HepG2 (cell line): Measurements from ENCODE around the gene NEDD4L. TPM values are rescaled to one million over a fixed set of nuclear protein-coding genes. Genes with fewer than 3 reads are reported as not detected.

Source experiments
- ATAC-seq: fragments of 200-7000 bp; cut with Tn5 transposase; 3 replicates; pipeline ENCODE4 v1.9.1; 2020; ENCODE audit warnings: mild to moderate bottlenecking, moderate library complexity
- BruUV-seq: library from RNA; stranded (reverse); fragments of 400-500 nt; replicated peaks from 2 replicates; lab custom pipeline; 2021; lab: Mats Ljungman, UMichigan
- CTCF ChIA-PET: fragments of 300-600 bp; formaldehyde crosslinking; extraction: SDS; loops from one replicate; lab custom pipeline; 2021; ENCODE audit warnings: low total read pairs, inconsistent platforms, low intra/inter-chr PET ratio; lab: Yijun Ruan, JAX
- POLR2A ChIA-PET: fragments of 350-600 bp; sonication (Branson Sonifier 250); formaldehyde crosslinking; loops from one replicate; lab custom pipeline; 2020; ENCODE audit warnings: antibody characterized with exemption, inconsistent platforms; lab: Yijun Ruan, JAX
- DNase-seq: peaks from one replicate; pipeline ENCODE4 v3.0.0-alpha.2; 2015; ENCODE audit warnings: low spot score
- FAIRE-seq: peaks from 3 replicates; lab custom pipeline; 2011; peaks lifted over from hg19 to GRCh38; lab: Jason Lieb, UNC
- H2AFZ ChIP-seq: one replicate; pipeline ENCODE4 v1.6.1; 2011; ENCODE audit warnings: low read length, inconsistent platforms
- H3K27ac ChIP-seq: fragments of 300-600 bp; 3 replicates; pipeline ENCODE4 v1.8.0; 2011; ENCODE audit warnings: mixed run types, mild to moderate bottlenecking, mixed read lengths, low read length, inconsistent platforms; ENCODE audit not compliant: insufficient read depth; ENCODE audit errors: extremely low read length
- H3K27me3 ChIP-seq, 2 experiments: fragments of 200-600 bp in 1 of 2; 2 replicates in 1 of 2; 3 replicates in 1 of 2; pipeline versions ENCODE4 v1.6.0 to v1.8.0; 2011; ENCODE audit warnings: low read length in 2 of 2, mild to moderate bottlenecking in 2 of 2, moderate library complexity in 2 of 2, inconsistent platforms in 1 of 2; ENCODE audit not compliant: insufficient read depth in 2 of 2, control insufficient read depth in 1 of 2
- H3K36me3 ChIP-seq, 2 experiments: fragments of 200-600 bp in 1 of 2; replicated peaks in 1 of 2; 2 replicates in 1 of 2; 3 replicates in 1 of 2; pipeline versions ENCODE4 v1.5.1 to v1.8.0; 2011; ENCODE audit warnings: low read length in 2 of 2, inconsistent platforms in 1 of 2; ENCODE audit not compliant: insufficient read depth in 2 of 2, control insufficient read depth in 1 of 2
- H3K4me1 ChIP-seq: 2 replicates; pipeline ENCODE4 v1.5.1; 2012; ENCODE audit warnings: low read length, inconsistent platforms; ENCODE audit not compliant: insufficient read depth
- H3K4me2 ChIP-seq: 2 replicates; pipeline ENCODE4 v1.6.0; 2011; ENCODE audit warnings: low read depth, low read length, inconsistent platforms
- H3K4me3 ChIP-seq, 3 experiments: fragments of 200-600 bp in 1 of 3; sonication (generic), shearing (Covaris generic) in 1 of 3; replicated peaks in 1 of 3; 2 replicates each; pipeline ENCODE4 v1.5.1; 2011 to 2016; ENCODE audit warnings: low read length in 3 of 3, inconsistent platforms in 2 of 3, low read depth in 2 of 3, mild to moderate bottlenecking in 2 of 3, control low read depth in 1 of 3, mixed read lengths in 1 of 3; ENCODE audit not compliant: insufficient read depth in 1 of 3
- H3K79me2 ChIP-seq: one replicate; pipeline ENCODE4 v1.6.1; 2011; ENCODE audit warnings: low read length, inconsistent platforms; ENCODE audit not compliant: insufficient read depth
- H3K9ac ChIP-seq: 2 replicates; pipeline ENCODE4 v1.6.0; 2011; ENCODE audit warnings: mild to moderate bottlenecking, low read depth, low read length, inconsistent platforms; ENCODE audit not compliant: insufficient read depth
- H3K9me3 ChIP-seq: 2 replicates; pipeline ENCODE4 v1.5.1; 2012; ENCODE audit warnings: mild to moderate bottlenecking, low read length
- H4K20me1 ChIP-seq: 2 replicates; pipeline ENCODE4 v1.6.0; 2011; ENCODE audit warnings: inconsistent platforms, mild to moderate bottlenecking, low read length, moderate library complexity; ENCODE audit not compliant: insufficient read depth
- CEBPB ChIP-seq: IDR thresholded peaks from 2 replicates; pipeline ENCODE4 v1.6.1; 2011; ENCODE audit warnings: low read depth, low read length, improper control_type of control experiment, borderline replicate concordance
- CEBPG ChIP-seq: IDR thresholded peaks from 2 replicates; pipeline ENCODE4 v1.6.1; 2016
- HNRNPH1 ChIP-seq: fragments of 200-400 bp; formaldehyde crosslinking; optimal IDR thresholded peaks from 2 replicates; pipeline ENCODE3; 2017; ENCODE audit warnings: mild to moderate bottlenecking, low read depth, low read length
- JDP2 ChIP-seq: sonication (generic); formaldehyde crosslinking; IDR thresholded peaks from 2 replicates; pipeline ENCODE4 v1.8.1; 2022; ENCODE audit warnings: missing genetic modification reagents, borderline replicate concordance
- KLF9 ChIP-seq: IDR thresholded peaks from 2 replicates; pipeline ENCODE4 v1.6.1; 2016; ENCODE audit warnings: low read depth
- MEIS2 ChIP-seq: sonication (generic); formaldehyde crosslinking; IDR thresholded peaks from 2 replicates; pipeline ENCODE4 v1.9.0; 2021; ENCODE audit warnings: mild to moderate bottlenecking, missing genetic modification reagents
- ONECUT2 ChIP-seq: sonication (generic); formaldehyde crosslinking; IDR thresholded peaks from 2 replicates; pipeline ENCODE4 v1.4.0; 2020; ENCODE audit warnings: missing genetic modification reagents
- SP140L ChIP-seq: sonication (generic); formaldehyde crosslinking; IDR thresholded peaks from 2 replicates; pipeline ENCODE4 v1.4.0; 2020; ENCODE audit warnings: missing genetic modification reagents, borderline replicate concordance
- ZNF260 ChIP-seq: sonication (generic); formaldehyde crosslinking; IDR thresholded peaks from 2 replicates; pipeline ENCODE4 v1.4.0; 2020; ENCODE audit warnings: missing genetic modification reagents, low read depth, mild to moderate bottlenecking, borderline replicate concordance
- ZNF3 ChIP-seq: IDR thresholded peaks from 2 replicates; pipeline ENCODE4 v1.7.0; 2017; ENCODE audit warnings: inconsistent platforms
- ZNF546 ChIP-seq: sonication (generic); formaldehyde crosslinking; conservative IDR thresholded peaks from 2 replicates; pipeline ENCODE4 v1.8.1; 2023; ENCODE audit warnings: mild to moderate bottlenecking, missing genetic modification reagents
- ZNF75D ChIP-seq: sonication (generic); formaldehyde crosslinking; IDR thresholded peaks from 2 replicates; pipeline ENCODE4 v1.8.1; 2023; ENCODE audit warnings: missing genetic modification reagents, mild to moderate bottlenecking, borderline replicate concordance
- whole genome bisulfite sequencing: methylation state at CpG from one replicate; pipeline ENCODE4 v1.1.6; 2017; ENCODE audit warnings: low lambda C conversion rate; 5-methylcytosine and 5-hydroxymethylcytosine counted together
- in situ Hi-C: cut with HindIII; loops from 2 replicates; pipeline ENCODE4 v1.10.0; 2017; ENCODE audit warnings: low pct_unique_long_range_greater_than_20kb; ENCODE audit not compliant: extremely low pct_ligation_motif_present
- intact Hi-C: fragments of 100-400 bp; cut with micrococcal nuclease; formaldehyde crosslinking; loops from one replicate; pipeline ENCODE4 v1.10.0; 2022; ENCODE audit not compliant: unreplicated experiment
- polyA plus RNA-seq, 8 experiments: library from polyadenylated mRNA; depleted of rRNA in 3 of 8; stranded (reverse) in 7 of 8; unstranded in 1 of 8; fragments of >200 nt; fragmentation: Illumina TruSeq in 4 of 8; extraction: Trizol in 4 of 8; gene quantifications; 2 replicates each; pipeline versions ENCODE4 v1.2.1 to v1.2.3, GENCODE V29; 2011 to 2016; ENCODE audit warnings: low read depth in 4 of 8, missing spikeins in 1 of 8, mixed read lengths in 1 of 8; ENCODE audit not compliant: insufficient read depth in 1 of 8
- total RNA-seq, 5 experiments: library from RNA; depleted of rRNA; stranded (reverse); fragments of >200 nt; fragmentation: Illumina TruSeq; extraction: Trizol; gene quantifications; 2 replicates each; pipeline ENCODE4 v1.2.3, GENCODE V29; 2016; ENCODE audit warnings: low read depth in 1 of 5
- TF ChIP-seq, protein P1 (sequence below): sonication (generic); formaldehyde crosslinking; IDR thresholded peaks from 2 replicates; pipeline ENCODE4 v1.4.0; 2020; ENCODE audit warnings: mild to moderate bottlenecking, missing genetic modification reagents
- TF ChIP-seq, protein P2 (sequence below), 2 experiments: fragments of 450-650 bp in 1 of 2; sonication (generic) in 1 of 2; formaldehyde crosslinking in 1 of 2; IDR thresholded peaks; 2 replicates each; pipeline versions ENCODE4 v1.6.1 to v1.8.0; 2016 to 2022; ENCODE audit warnings: antibody characterized with exemption in 1 of 2, mild to moderate bottlenecking in 1 of 2, missing genetic modification reagents in 1 of 2
- TF ChIP-seq, protein P3 (sequence below): IDR thresholded peaks from 2 replicates; pipeline ENCODE4 v1.6.1; 2012; ENCODE audit warnings: inconsistent platforms

NEDD4L gene
- total and polyA plus RNA-seq, 2 of the 13 experiments (the other 11 are each of a cell fraction or from before 2014, with no cell fraction given): 168 to 390 TPM

DNA sequence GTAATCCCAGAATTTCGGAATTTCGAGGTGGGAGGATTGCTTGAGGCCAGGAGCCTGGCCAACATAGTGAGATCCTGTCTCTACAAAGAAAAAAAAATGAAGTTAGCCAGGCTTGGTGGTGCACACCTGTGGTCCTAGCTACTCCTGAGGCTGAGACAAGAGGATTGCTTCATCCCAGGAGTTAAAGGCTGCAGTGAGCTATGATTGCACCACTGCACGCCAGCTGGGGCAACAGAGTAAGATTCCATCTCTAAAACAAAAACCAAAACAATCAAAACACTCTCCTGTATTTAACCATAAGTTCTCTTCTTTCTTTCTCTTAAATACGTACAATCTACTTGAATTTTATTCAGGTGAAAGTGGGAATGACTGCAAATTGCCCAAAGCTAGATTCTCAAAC is 33.8 kb upstream of the NEDD4L start:
- 97% methylated on average over 4 of the region's 4 CpGs for WGBS
- in situ Hi-C loops: loop anchor here (25.0 kb wide), 1 partner anchor 652 kb away; the partner anchor contains the start of gene MALT1
- no peak for ATAC-seq
- intact Hi-C loops: loop anchor here (5.0 kb wide), 1 partner anchor 38 kb away; no protein-coding TSS in a partner anchor
- FAIRE-seq: no peak
- Histone ChIP-seq H3K4me2 (no peak overlapping the region), H3K9me3 (no peaks in the 10 kb centered on the region), H3K27me3 (no peaks in the 10 kb centered on the region), H3K9ac (no peak overlapping the region), H3K27ac (no peak overlapping the region), H3K4me3 (no peak overlapping the region), H4K20me1 (no peaks in the 10 kb centered on the region), H3K36me3 (no peaks in the 10 kb centered on the region), H3K79me2 (no peaks in the 10 kb centered on the region), H2AFZ (no peak overlapping the region), H3K4me1 (peaks cover 67% of the 10 kb centered on the region)
- BruUV-seq: no TSS peak
- DNase-seq: no peak
- POLR2A ChIA-PET: no interaction called here
- CTCF ChIA-PET: no interaction called here
- no peak for TF ChIP-seq JDP2 (CRISPR knock-in tag)
- TF ChIP-seq, protein P1, sequence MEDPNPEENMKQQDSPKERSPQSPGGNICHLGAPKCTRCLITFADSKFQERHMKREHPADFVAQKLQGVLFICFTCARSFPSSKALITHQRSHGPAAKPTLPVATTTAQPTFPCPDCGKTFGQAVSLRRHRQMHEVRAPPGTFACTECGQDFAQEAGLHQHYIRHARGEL: no peak
- TF ChIP-seq, protein P2, sequence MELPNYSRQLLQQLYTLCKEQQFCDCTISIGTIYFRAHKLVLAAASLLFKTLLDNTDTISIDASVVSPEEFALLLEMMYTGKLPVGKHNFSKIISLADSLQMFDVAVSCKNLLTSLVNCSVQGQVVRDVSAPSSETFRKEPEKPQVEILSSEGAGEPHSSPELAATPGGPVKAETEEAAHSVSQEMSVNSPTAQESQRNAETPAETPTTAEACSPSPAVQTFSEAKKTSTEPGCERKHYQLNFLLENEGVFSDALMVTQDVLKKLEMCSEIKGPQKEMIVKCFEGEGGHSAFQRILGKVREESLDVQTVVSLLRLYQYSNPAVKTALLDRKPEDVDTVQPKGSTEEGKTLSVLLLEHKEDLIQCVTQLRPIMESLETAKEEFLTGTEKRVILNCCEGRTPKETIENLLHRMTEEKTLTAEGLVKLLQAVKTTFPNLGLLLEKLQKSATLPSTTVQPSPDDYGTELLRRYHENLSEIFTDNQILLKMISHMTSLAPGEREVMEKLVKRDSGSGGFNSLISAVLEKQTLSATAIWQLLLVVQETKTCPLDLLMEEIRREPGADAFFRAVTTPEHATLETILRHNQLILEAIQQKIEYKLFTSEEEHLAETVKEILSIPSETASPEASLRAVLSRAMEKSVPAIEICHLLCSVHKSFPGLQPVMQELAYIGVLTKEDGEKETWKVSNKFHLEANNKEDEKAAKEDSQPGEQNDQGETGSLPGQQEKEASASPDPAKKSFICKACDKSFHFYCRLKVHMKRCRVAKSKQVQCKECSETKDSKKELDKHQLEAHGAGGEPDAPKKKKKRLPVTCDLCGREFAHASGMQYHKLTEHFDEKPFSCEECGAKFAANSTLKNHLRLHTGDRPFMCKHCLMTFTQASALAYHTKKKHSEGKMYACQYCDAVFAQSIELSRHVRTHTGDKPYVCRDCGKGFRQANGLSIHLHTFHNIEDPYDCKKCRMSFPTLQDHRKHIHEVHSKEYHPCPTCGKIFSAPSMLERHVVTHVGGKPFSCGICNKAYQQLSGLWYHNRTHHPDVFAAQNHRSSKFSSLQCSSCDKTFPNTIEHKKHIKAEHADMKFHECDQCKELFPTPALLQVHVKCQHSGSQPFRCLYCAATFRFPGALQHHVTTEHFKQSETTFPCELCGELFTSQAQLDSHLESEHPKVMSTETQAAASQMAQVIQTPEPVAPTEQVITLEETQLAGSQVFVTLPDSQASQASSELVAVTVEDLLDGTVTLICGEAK (IDR thresholded peaks at IDR 0.05): no peak
- TF ChIP-seq, protein P2 (CRISPR knock-in tag; IDR thresholded peaks at IDR 0.05): no peak
- no peak for TF ChIP-seq ZNF546 (CRISPR knock-in tag)
- TF ChIP-seq ZNF260 (CRISPR knock-in tag): no peak
- TF ChIP-seq ZNF75D (CRISPR knock-in tag): no peak
- no peak for TF ChIP-seq ONECUT2 (CRISPR knock-in tag)
- peak; percentile 70 for TF ChIP-seq CEBPG (CRISPR knock-in tag)
- peak; percentile 76; the same call in 1 of the 2 replicates for TF ChIP-seq CEBPB
- TF ChIP-seq, protein P3, sequence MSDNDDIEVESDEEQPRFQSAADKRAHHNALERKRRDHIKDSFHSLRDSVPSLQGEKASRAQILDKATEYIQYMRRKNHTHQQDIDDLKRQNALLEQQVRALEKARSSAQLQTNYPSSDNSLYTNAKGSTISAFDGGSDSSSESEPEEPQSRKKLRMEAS: no peak
- no peak for TF ChIP-seq SP140L (CRISPR knock-in tag)
- no peak for TF ChIP-seq HNRNPH1
- no peak for TF ChIP-seq KLF9 (CRISPR knock-in tag)
- peak; percentile 61; the same call in 1 of the 2 replicates for TF ChIP-seq ZNF3
- TF ChIP-seq MEIS2 (CRISPR knock-in tag): no peak
